Measurements from ENCODE around the gene ELP2.

GRCh38 chr18:36129300-36130038 is at the start of gene ELP2, which contains the start of gene SLC39A6:
- TF ChIP-seq CTCF (IDR thresholded peaks at IDR 0.05): peak in 2 of 5 experiments; percentile 37 to 38
- peak; percentile 75 to 78 for TF ChIP-seq POLR2A (IDR thresholded peaks at IDR 0.05)
- TF ChIP-seq EP300 (IDR thresholded peaks at IDR 0.05): peak; percentile 48 to 93
